GM12878 (cell line): ENCODE results near the gene CPSF6. TPM values are rescaled to one million over a fixed set of nuclear protein-coding genes. Genes with fewer than 3 reads are reported as not detected.

ENCODE experiments used
- ATAC-seq: fragments of 200-7000 bp; cut with Tn5 transposase; 3 replicates; pipeline ENCODE4 v1.9.1; 2020; ENCODE audit warnings: mild to moderate bottlenecking, moderate library complexity
- BruUV-seq: library from RNA; stranded (reverse); fragments of 400-500 nt; replicated peaks from 2 replicates; lab custom pipeline; 2021; lab: Mats Ljungman, UMichigan
- CTCF ChIA-PET: fragments of 300-600 bp; sonication (Branson Sonifier 250); formaldehyde crosslinking; extraction: SDS; loops from one replicate; lab custom pipeline; 2021; ENCODE audit warnings: inconsistent platforms; lab: Yijun Ruan, JAX
- POLR2A ChIA-PET: fragments of 350-600 bp; formaldehyde crosslinking; extraction: SDS; loops from one replicate; lab custom pipeline; 2021; ENCODE audit warnings: inconsistent platforms; lab: Charles Lee
- RAD21 ChIA-PET: fragments of 300-600 bp; sonication (Branson Sonifier 250); formaldehyde crosslinking; loops from one replicate; lab custom pipeline; 2023; ENCODE audit warnings: antibody characterized with exemption; ENCODE audit not compliant: unreplicated experiment; lab: Charles Lee
- SMC1A ChIA-PET: fragments of 300-600 bp; sonication (Branson Sonifier 250); formaldehyde crosslinking; loops from one replicate; lab custom pipeline; 2023; ENCODE audit not compliant: unreplicated experiment, uncharacterized antibody; lab: Charles Lee
- DNase-seq: peaks from one replicate; pipeline ENCODE4 v3.0.0-alpha.2; 2011; ENCODE audit warnings: low read depth, low spot score
- FAIRE-seq: peaks from 3 replicates; lab custom pipeline; 2011; peaks lifted over from hg19 to GRCh38; lab: Jason Lieb, UNC
- H2AFZ ChIP-seq: 2 replicates; pipeline ENCODE4 v1.6.0; 2011; ENCODE audit warnings: low read depth, low read length, control low read depth; ENCODE audit not compliant: control insufficient read depth
- H3K27ac ChIP-seq: 2 replicates; pipeline ENCODE4 v1.5.1; 2011; ENCODE audit warnings: control low read depth; ENCODE audit not compliant: control insufficient read depth, insufficient read depth
- H3K27me3 ChIP-seq, 2 experiments: replicated peaks in 1 of 2; 2 replicates each; pipeline versions ENCODE4 v1.6.0 to v1.6.1; 2011; ENCODE audit warnings: low read length in 1 of 2; ENCODE audit not compliant: control insufficient read depth in 2 of 2, insufficient read depth in 2 of 2
- H3K36me3 ChIP-seq, 2 experiments: 2 replicates each; pipeline ENCODE4 v1.5.1; 2011; ENCODE audit warnings: low read length in 1 of 2; ENCODE audit not compliant: control insufficient read depth in 2 of 2, insufficient read depth in 2 of 2
- H3K4me1 ChIP-seq: 2 replicates; pipeline ENCODE4 v1.6.1; 2011; ENCODE audit warnings: mild to moderate bottlenecking, low read length, moderate library complexity, mixed read lengths; ENCODE audit not compliant: control insufficient read depth, insufficient read depth
- H3K4me2 ChIP-seq: 2 replicates; pipeline ENCODE4 v1.6.0; 2011; ENCODE audit warnings: control low read depth; ENCODE audit not compliant: control insufficient read depth, insufficient read depth
- H3K4me3 ChIP-seq: fragments of 200-600 bp; sonication (generic); 2 replicates; pipeline ENCODE4 v1.5.1; 2016
- H3K79me2 ChIP-seq: 2 replicates; pipeline ENCODE4 v1.6.0; 2011; ENCODE audit warnings: low read length; ENCODE audit not compliant: control insufficient read depth, insufficient read depth
- H3K9ac ChIP-seq: 2 replicates; pipeline ENCODE4 v1.8.0; 2011; ENCODE audit warnings: low read length, control low read depth, mixed read lengths; ENCODE audit not compliant: control insufficient read depth, insufficient read depth
- H3K9me3 ChIP-seq: replicated peaks from 3 replicates; pipeline ENCODE4 v1.5.1; 2011; ENCODE audit warnings: mild to moderate bottlenecking, low read length; ENCODE audit not compliant: control insufficient read depth, insufficient read depth
- H4K20me1 ChIP-seq: 2 replicates; pipeline ENCODE4 v1.6.0; 2011; ENCODE audit not compliant: control insufficient read depth, insufficient read depth
- BHLHE40 ChIP-seq, 2 experiments: fragments of 450-650 bp in 1 of 2; IDR thresholded peaks; 2 replicates each; pipeline ENCODE4 v1.6.1; 2011 to 2017; ENCODE audit warnings: low read depth in 2 of 2, borderline replicate concordance in 1 of 2, improper control_type of control experiment in 1 of 2, low read length in 1 of 2, mild to moderate bottlenecking in 1 of 2
- CEBPB ChIP-seq, 2 experiments: fragments of 150-350 bp in 1 of 2; IDR thresholded peaks; 2 replicates each; pipeline ENCODE4 v1.6.1; 2012 to 2014; ENCODE audit warnings: low read depth in 2 of 2, low read length in 2 of 2, borderline replicate concordance in 1 of 2, inconsistent platforms in 1 of 2
- IKZF2 ChIP-seq, 2 experiments: fragments of 450-650 bp; IDR thresholded peaks; 2 replicates each; pipeline ENCODE4 v1.6.1; 2017; ENCODE audit warnings: mild to moderate bottlenecking in 2 of 2, moderate library complexity in 2 of 2
- IRF3 ChIP-seq: fragments of 450-650 bp; IDR thresholded peaks from 2 replicates; pipeline ENCODE4 v1.6.1; 2014; ENCODE audit warnings: mild to moderate bottlenecking
- MEF2A ChIP-seq: IDR thresholded peaks from 2 replicates; pipeline ENCODE4 v1.6.1; 2011; ENCODE audit warnings: low read depth, mild to moderate bottlenecking, low read length, moderate library complexity; ENCODE audit not compliant: insufficient read depth
- MYB ChIP-seq: fragments of 150-350 bp; IDR thresholded peaks from 2 replicates; pipeline ENCODE4 v1.6.1; 2014; ENCODE audit warnings: mild to moderate bottlenecking, low read depth, low read length, borderline replicate concordance
- MYC ChIP-seq: IDR thresholded peaks from 2 replicates; pipeline ENCODE4 v1.6.1; 2011; ENCODE audit warnings: mild to moderate bottlenecking, low read length, moderate library complexity, inconsistent platforms; ENCODE audit not compliant: insufficient read depth, insufficient replicate concordance, insufficient read length, severe bottlenecking
- PAX5 ChIP-seq: IDR thresholded peaks from 2 replicates; pipeline ENCODE4 v1.6.1; 2011; ENCODE audit warnings: low read depth, low read length, borderline replicate concordance
- POU2F2 ChIP-seq: IDR thresholded peaks from 3 replicates; pipeline ENCODE4 v1.6.1; 2011; ENCODE audit warnings: low read depth, mild to moderate bottlenecking, low read length, borderline replicate concordance
- RELB ChIP-seq: fragments of 450-650 bp; IDR thresholded peaks from 2 replicates; pipeline ENCODE4 v1.6.1; 2017; ENCODE audit warnings: low read depth, mild to moderate bottlenecking, moderate library complexity
- SIX5 ChIP-seq: IDR thresholded peaks from 2 replicates; pipeline ENCODE4 v1.6.1; 2011; ENCODE audit warnings: mild to moderate bottlenecking, low read depth, low read length, moderate library complexity; ENCODE audit not compliant: severe bottlenecking
- SUPT20H ChIP-seq: IDR thresholded peaks from 2 replicates; pipeline ENCODE4 v1.6.1; 2011; ENCODE audit warnings: low read depth, mild to moderate bottlenecking, low read length, moderate library complexity, borderline replicate concordance; ENCODE audit not compliant: control insufficient read depth
- TBL1XR1 ChIP-seq: IDR thresholded peaks from 2 replicates; pipeline ENCODE4 v1.6.1; 2012; ENCODE audit warnings: low read depth, low read length, improper control_type of control experiment
- USF2 ChIP-seq: IDR thresholded peaks from 2 replicates; pipeline ENCODE4 v1.6.1; 2011; ENCODE audit warnings: low read depth, low read length, improper control_type of control experiment, borderline replicate concordance
- ZNF217 ChIP-seq: fragments of 450-650 bp; IDR thresholded peaks from 2 replicates; pipeline ENCODE4 v1.6.1; 2017; ENCODE audit warnings: antibody characterized with exemption, mild to moderate bottlenecking
- WGBS: methylation state at CpG from one replicate; pipeline ENCODE4 v1.1.6; 2016; ENCODE audit warnings: low lambda C conversion rate; ENCODE audit not compliant: insufficient replicate concordance, insufficient coverage; ENCODE audit errors: missing lambda C conversion rate; 5-methylcytosine and 5-hydroxymethylcytosine counted together
- in situ Hi-C: fragments of 300-500 bp; cut with MboI; formaldehyde crosslinking; loops from 9 replicates; pipeline ENCODE4 v1.14.3; 2018; ENCODE audit warnings: mixed read lengths
- intact Hi-C: fragments of 100-400 bp; cut with micrococcal nuclease; formaldehyde crosslinking; loops from one replicate; pipeline ENCODE4 v1.14.2; 2022; ENCODE audit not compliant: unreplicated experiment
- polyA plus RNA-seq, 11 experiments: library from polyadenylated mRNA; depleted of rRNA in 4 of 11; unstranded in 6 of 11; stranded (reverse) in 5 of 11; fragments of >200 nt; fragmentation: Nextera tagmentation in 4 of 11; fragmentation: Illumina TruSeq in 1 of 11; extraction: Ambion mirVana in 4 of 11; extraction: Trizol in 1 of 11; gene quantifications; 1 replicate in 1 of 11; 2 replicates in 10 of 11; pipeline versions ENCODE4 v1.2.1 to v1.2.3, GENCODE V29; 2011 to 2016; ENCODE audit warnings: inconsistent platforms in 2 of 11, missing spikeins in 2 of 11, low read depth in 1 of 11
- total RNA-seq, 4 experiments: library from RNA; depleted of rRNA in 3 of 4; stranded (reverse); fragments of >200 nt in 3 of 4; fragmentation: Illumina TruSeq in 1 of 4; extraction: Trizol in 1 of 4; gene quantifications; 2 replicates each; pipeline versions ENCODE4 v1.2.1 to v1.2.3, GENCODE V29; 2013 to 2021

The CPSF6 gene
- total and polyA plus RNA-seq, 10 of the 15 experiments (the other 5 are each of a cell fraction or from before 2014, with no cell fraction given): 40.9 to 150 (median 79.1) TPM

- RAD21 ChIA-PET: interaction anchor here (1.1 to 1.6 kb wide), 5 partner anchors 39 to 1284 kb away, joined by 3 to 10 read pairs (median 5); partner anchors contain the start of gene LYZ
- ATAC-seq (no peak), DNase-seq (no peak), FAIRE-seq (no peak)
- TF ChIP-seq SIX5 (no peak), MEF2A (no peak), MYC (no peak), MYB (no peak), SUPT20H (no peak), ZNF217 (no peak), IKZF2 (IDR thresholded peaks at IDR 0.05) (no peak)
- Histone ChIP-seq H3K9me3 (no peaks in the 10 kb centered on the region), H4K20me1 (no peaks in the 10 kb centered on the region), H3K4me2 (no peak overlapping the region), H3K27me3 (no peaks in the 10 kb centered on the region), H3K9ac (no peak overlapping the region), H3K79me2 (no peaks in the 10 kb centered on the region), H2AFZ (no peak overlapping the region), H3K36me3 (no peaks in the 10 kb centered on the region), H3K27ac (no peak overlapping the region), H3K4me3 (no peak overlapping the region), H3K4me1 (no peaks in the 10 kb centered on the region)
- POLR2A ChIA-PET: no interaction called here
- intact Hi-C loops (loop anchor here (1.0 to 5.0 kb wide), 3 partner anchors 66 to 348 kb away; no protein-coding TSS in a partner anchor), in situ Hi-C loops (no loop called here)
- no TSS peak for BruUV-seq
- CTCF ChIA-PET: interaction anchor here (0.7 to 3.9 kb wide), 21 partner anchors 9 to 445 kb away, joined by 3 to 22 read pairs (median 4); partner anchors contain the start of gene LYZ
- SMC1A ChIA-PET: interaction anchor here (0.7 to 2.1 kb wide), 9 partner anchors 9 to 345 kb away, joined by 3 to 7 read pairs (median 4); partner anchors contain the start of genes FRS2 and LYZ
These were observed 51.9 kb downstream of the CPSF6 start for GRCh38 chr12:69291278-69291593.

- no peaks in the 10 kb centered on the region for H3K4me1 ChIP-seq
- no peaks in the 10 kb centered on the region for H3K9me3 ChIP-seq
- no TSS peak for BruUV-seq
- ChIA-PET CTCF (no interaction called here), POLR2A (no interaction called here), RAD21 (no interaction called here), SMC1A (no interaction called here)
- no peaks in the 10 kb centered on the region for H3K36me3 ChIP-seq
- no peak overlapping the region for H3K4me3 ChIP-seq
- ATAC-seq (no peak), FAIRE-seq (no peak), DNase-seq (no peak)
- H3K27ac ChIP-seq: no peak overlapping the region
- H3K27me3 ChIP-seq: no peaks in the 10 kb centered on the region
- in situ Hi-C loops: no loop called here
- intact Hi-C loops: no loop called here
- no peaks in the 10 kb centered on the region for H3K79me2 ChIP-seq
- no peak overlapping the region for H3K4me2 ChIP-seq
- WGBS: 0% methylated on average over 1 of the region's 1 CpG
- no peak overlapping the region for H3K9ac ChIP-seq
- no peaks in the 10 kb centered on the region for H4K20me1 ChIP-seq
- no peak overlapping the region for H2AFZ ChIP-seq
- no peak for TF ChIP-seq IRF3
- no peak for TF ChIP-seq PAX5
- no peak for TF ChIP-seq POU2F2
- TF ChIP-seq USF2: no peak
- TF ChIP-seq CEBPB (IDR thresholded peaks at IDR 0.05; ENCODE audit: borderline replicate concordance in 1 of 2, low read depth in 2 of 2, low read length in 2 of 2): no peak
- no peak for TF ChIP-seq BHLHE40 (IDR thresholded peaks at IDR 0.05; ENCODE audit: borderline replicate concordance in 1 of 2, low read depth in 2 of 2, low read length in 1 of 2)
- TF ChIP-seq RELB: no peak
- no peak for TF ChIP-seq TBL1XR1
These were observed 58.8 kb downstream of the CPSF6 start for GRCh38 chr12:69298133-69298532.
